ENCODE results near the gene SLCO2B1.

Gene SLCO2B1

GRCh38 chr11:75144716-75145014 is 6.2 kb upstream of the SLCO2B1 start:
- no peak for TF ChIP-seq CTCF (IDR thresholded peaks at IDR 0.05; ENCODE audit: borderline replicate concordance, insufficient read depth, low read depth, low read length)
- no peak overlapping the region for H3K4me3 ChIP-seq (ENCODE audit: low read depth, low read length)

GRCh38 chr11:75145196-75145971 is 5.5 kb upstream of the SLCO2B1 start:
- no peak overlapping the region for H3K4me3 ChIP-seq (ENCODE audit: low read depth, low read length)
- TF ChIP-seq CTCF (IDR thresholded peaks at IDR 0.05; ENCODE audit: borderline replicate concordance, insufficient read depth, low read depth, low read length): no peak

- no peak overlapping the region for H3K4me3 ChIP-seq (ENCODE audit: low read depth, low read length)
Measured at GRCh38 chr11:75145972-75146519, 4.9 kb upstream of the SLCO2B1 start.

GRCh38 chr11:75146711-75147110 is 4.2 kb upstream of the SLCO2B1 start:
- no peak overlapping the region for H3K4me3 ChIP-seq (ENCODE audit: low read depth, low read length)
- TF ChIP-seq CTCF (IDR thresholded peaks at IDR 0.05; ENCODE audit: borderline replicate concordance, insufficient read depth, low read depth, low read length): no peak

More at GRCh38 chr11:75145972-75146519, 4.9 kb upstream of the SLCO2B1 start:
- TF ChIP-seq CTCF (IDR thresholded peaks at IDR 0.05; ENCODE audit: borderline replicate concordance, insufficient read depth, low read depth, low read length): no peak

GRCh38 chr11:75147191-75147874 is 3.6 kb upstream of the SLCO2B1 start:
- no peak for TF ChIP-seq CTCF (IDR thresholded peaks at IDR 0.05; ENCODE audit: borderline replicate concordance, insufficient read depth, low read depth, low read length)
- no peak overlapping the region for H3K4me3 ChIP-seq (ENCODE audit: low read depth, low read length)

GRCh38 chr11:75147875-75148263 is 3.0 kb upstream of the SLCO2B1 start:
- TF ChIP-seq CTCF (IDR thresholded peaks at IDR 0.05; ENCODE audit: borderline replicate concordance, insufficient read depth, low read depth, low read length): no peak

More at GRCh38 chr11:75147875-75148263, 3.0 kb upstream of the SLCO2B1 start:
- no peak overlapping the region for H3K4me3 ChIP-seq (ENCODE audit: low read depth, low read length)

Measured in GM12875 (cell line).